Right kidney (tissue), 1 donor: ENCODE results near the gene MDGA2.
"Not testable (repeated sequence)": the region's sequence is repeated elsewhere in the genome, so short reads cannot be mapped to it uniquely, and the experiment has no call there.

Experiments
- DNase-seq: peaks from one replicate; pipeline ENCODE4 v3.0.0-alpha.2; 2016

MDGA2 gene

GRCh38 chr14:47102472-47102871, 572.9 kb downstream of the MDGA2 start:
- DNase-seq = no peak

- DNase-seq = no peak
These were observed 589.7 kb downstream of the MDGA2 start for GRCh38 chr14:47085678-47086077.

GRCh38 chr14:47065326-47065725, 610.1 kb downstream of the MDGA2 start:
- DNase-seq = no peak

GRCh38 chr14:47060050-47060449, 615.4 kb downstream of the MDGA2 start:
- no peak for DNase-seq

- DNase-seq = no peak
These were observed 618.0 kb downstream of the MDGA2 start for GRCh38 chr14:47057364-47057763.

GRCh38 chr14:47044841-47045240, 630.6 kb downstream of the MDGA2 start:
- peak; percentile 5 for DNase-seq

GRCh38 chr14:47040550-47040949, 634.9 kb downstream of the MDGA2 start:
- peak; percentile 7 for DNase-seq

- no peak for DNase-seq
These were observed 636.1 kb downstream of the MDGA2 start for GRCh38 chr14:47039336-47039735.

GRCh38 chr14:47022721-47023120, 652.7 kb downstream of the MDGA2 start:
- DNase-seq = no peak

GRCh38 chr14:47020500-47020899, 654.9 kb downstream of the MDGA2 start:
- no peak for DNase-seq

- DNase-seq = no peak
These were observed 662.7 kb downstream of the MDGA2 start for GRCh38 chr14:47012533-47013280.

- DNase-seq = no peak
These were observed 665.8 kb downstream of the MDGA2 start for GRCh38 chr14:47009615-47010014.

GRCh38 chr14:47008732-47009131, 666.7 kb downstream of the MDGA2 start:
- DNase-seq = no peak

GRCh38 chr14:46999661-47000060, 675.7 kb downstream of the MDGA2 start:
- no peak for DNase-seq

- DNase-seq = no peak
These were observed 685.8 kb downstream of the MDGA2 start for GRCh38 chr14:46989566-46989965.

- DNase-seq = no peak
These were observed 687.1 kb downstream of the MDGA2 start for GRCh38 chr14:46988312-46988711.

- no peak for DNase-seq
These were observed 689.6 kb downstream of the MDGA2 start for GRCh38 chr14:46985529-46986380.

- no peak for DNase-seq
These were observed 702.1 kb downstream of the MDGA2 start for GRCh38 chr14:46973295-46973694.

GRCh38 chr14:46964378-46964777, 711.0 kb downstream of the MDGA2 start:
- no peak for DNase-seq

- DNase-seq = no peak
These were observed 724.3 kb downstream of the MDGA2 start for GRCh38 chr14:46951103-46951502.

GRCh38 chr14:46940611-46941010, 734.8 kb downstream of the MDGA2 start:
- DNase-seq = no peak

GRCh38 chr14:46920542-46920941, 754.9 kb downstream of the MDGA2 start:
- DNase-seq = no peak

- DNase-seq = not testable (repeated sequence)
These were observed 759.9 kb downstream of the MDGA2 start for GRCh38 chr14:46915539-46915938.

- DNase-seq = no peak
These were observed 772.6 kb downstream of the MDGA2 start for GRCh38 chr14:46902837-46903236.
